AG08396 (cell line): ENCODE measurements around the gene RALB.

Source experiments
- DNase-seq: peaks from one replicate; pipeline ENCODE4 v3.0.0; 2012; ENCODE audit warnings: low spot score, mixed read lengths

The RALB gene, protein sequence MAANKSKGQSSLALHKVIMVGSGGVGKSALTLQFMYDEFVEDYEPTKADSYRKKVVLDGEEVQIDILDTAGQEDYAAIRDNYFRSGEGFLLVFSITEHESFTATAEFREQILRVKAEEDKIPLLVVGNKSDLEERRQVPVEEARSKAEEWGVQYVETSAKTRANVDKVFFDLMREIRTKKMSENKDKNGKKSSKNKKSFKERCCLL

DNA sequence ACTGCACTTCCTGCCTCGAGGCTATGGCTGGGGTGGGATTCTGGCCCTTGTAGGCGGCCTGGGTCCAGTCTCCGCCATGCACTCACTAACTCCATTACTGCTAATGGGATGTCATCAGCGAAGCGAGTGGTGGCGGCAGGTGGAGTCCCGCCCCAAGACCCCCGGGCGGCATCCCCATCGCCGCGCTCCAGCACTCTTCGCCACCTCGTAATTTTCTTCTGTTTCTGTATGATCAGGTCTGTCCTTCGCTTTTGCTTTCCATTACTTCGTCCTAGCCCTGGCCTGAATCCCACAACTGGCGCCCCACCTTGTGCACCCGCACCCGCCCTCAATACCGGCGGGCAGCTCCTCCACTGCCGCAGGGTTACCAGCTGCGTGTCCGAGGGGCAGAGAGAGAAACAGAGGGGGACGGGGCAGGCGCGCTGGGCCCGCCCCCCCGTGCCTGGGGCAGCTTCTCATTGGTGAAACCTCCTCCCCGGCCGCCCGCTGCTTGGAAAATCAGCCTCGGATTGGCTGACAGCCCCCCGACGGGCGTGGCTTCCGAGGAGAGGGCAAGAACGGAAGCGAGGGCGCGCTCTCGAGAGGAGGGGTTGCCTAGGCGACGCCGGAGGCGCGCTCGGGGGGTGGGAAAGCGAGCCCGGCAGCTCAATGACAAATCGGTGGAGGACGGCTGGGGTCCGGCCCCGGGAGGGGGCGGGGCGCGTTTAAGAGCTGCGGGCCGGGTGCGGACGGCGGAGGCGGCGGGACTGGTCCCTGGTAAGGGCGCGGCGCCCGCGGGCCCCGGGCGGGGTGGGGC, at the start of gene RALB:
Gene RALB, plus strand, starts transcription at position 628 of the 796 bp plus-strand sequence. CDS start 25,813 bp downstream, outside the sequence.
- peak; percentile 99 for DNase-seq

DNA sequence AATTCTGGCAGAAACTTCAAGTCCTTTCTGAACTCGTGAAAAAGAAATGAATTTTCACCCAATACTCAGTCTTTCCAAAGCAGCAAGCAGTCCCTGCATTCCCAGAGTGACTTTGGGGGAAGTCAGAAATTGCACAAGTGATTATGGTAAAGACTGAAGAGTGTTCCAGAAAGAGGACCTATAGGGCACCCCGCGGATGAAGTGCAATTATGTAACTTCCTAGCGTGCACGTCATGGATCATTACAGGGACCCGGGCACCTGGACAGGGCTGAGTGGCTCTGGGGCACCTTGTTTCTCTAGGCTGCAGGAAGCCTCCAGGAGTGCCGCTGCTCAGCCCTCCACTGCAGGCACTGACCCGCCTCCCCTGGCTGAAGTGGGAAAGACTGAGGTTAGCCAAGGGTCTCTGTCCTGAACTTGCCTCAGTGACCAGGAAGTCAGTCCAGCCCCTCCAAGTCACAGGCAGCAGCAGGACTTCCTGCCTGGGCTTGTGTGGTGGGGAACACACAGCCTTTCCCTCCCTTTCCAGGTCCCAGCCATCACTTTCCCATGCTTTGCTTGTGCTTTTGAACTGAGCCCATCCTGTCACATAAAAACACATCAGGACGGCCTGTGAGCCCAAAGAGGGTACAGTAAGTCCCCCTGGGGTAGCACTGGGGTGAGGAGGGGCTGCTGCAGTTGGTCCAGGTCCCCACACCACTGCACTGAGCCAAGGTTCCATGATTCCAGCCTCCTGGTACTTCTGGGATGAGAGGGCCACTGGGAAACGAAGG, 49.2 kb upstream of the RALB start:
- DNase-seq, result peak; percentile 1

DNA sequence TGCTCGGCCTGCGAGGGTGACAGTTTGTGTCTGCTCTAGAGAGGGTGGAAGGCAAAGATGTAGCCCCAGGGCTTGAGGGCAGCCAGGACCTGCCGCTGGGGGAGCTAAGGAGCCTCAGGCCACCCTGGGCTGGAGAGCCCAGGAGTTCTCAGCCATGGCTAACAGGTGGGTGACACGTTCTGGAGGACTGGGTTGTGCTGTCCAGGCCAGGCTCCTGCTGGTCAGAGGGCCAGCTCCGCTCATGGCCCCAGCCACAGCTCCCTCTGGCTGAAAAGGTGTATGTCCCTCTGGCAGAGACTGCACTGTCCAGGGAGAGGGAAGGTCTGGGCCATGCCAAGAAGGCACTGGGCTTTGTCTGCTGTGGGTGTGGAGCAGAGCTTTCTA, 48.6 kb upstream of the RALB start:
- peak; percentile 5 for DNase-seq

DNA sequence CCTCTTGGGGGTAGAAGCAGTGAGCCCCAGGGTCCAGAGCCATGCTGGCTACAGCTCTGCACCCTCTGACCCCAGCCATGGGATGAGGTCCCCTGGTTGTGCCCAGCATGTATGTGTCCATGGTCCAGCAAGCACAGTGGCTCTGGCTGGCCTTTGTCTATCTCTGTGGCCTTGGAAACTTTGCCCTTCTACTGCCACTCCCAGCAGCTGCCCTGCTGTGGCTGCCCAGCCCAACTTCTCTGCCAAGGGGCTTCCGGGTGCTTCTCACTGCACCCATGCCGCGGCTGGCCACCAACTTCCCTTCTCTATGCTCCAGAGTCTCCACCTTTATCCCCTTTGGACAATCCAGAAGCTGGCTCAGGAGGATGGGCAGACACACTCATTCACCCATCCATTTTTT, 48.2 kb upstream of the RALB start:
- DNase-seq, result no peak

DNA sequence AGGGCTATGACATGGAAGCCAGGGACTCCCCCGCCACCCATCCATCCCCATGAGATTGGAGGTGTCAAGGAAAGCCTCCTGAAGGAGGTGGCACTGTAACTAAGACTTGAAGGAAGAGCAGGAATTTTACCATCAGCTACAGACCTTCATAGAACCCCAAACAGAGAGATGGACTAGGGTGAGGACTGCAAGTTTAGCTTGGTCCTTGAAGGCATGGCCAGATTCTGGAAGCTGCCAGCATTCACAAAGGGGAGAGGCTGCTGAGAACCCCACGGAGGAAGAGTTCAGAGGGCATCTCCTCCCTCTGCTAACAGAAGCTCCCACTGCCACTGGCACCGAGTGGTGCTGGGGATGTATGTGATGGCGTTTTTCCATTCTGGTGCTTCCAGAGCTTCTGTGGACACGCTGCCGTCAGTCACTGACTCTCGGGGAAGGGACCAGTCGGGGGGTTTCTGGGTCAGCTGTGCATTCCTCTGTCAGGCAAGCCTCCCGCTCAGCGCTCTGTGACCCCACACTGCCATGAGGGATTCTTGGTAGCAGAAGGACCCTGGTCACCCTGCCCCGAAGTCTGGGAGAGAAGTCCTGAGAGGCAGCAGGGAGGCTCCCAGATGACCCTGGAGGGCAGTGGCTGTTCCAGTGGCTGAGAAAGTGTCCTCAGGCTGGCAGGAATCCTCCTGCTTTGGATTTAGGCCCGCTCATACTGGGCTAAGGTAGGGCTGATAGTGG, 47.5 kb upstream of the RALB start:
- DNase-seq, result no peak

DNA sequence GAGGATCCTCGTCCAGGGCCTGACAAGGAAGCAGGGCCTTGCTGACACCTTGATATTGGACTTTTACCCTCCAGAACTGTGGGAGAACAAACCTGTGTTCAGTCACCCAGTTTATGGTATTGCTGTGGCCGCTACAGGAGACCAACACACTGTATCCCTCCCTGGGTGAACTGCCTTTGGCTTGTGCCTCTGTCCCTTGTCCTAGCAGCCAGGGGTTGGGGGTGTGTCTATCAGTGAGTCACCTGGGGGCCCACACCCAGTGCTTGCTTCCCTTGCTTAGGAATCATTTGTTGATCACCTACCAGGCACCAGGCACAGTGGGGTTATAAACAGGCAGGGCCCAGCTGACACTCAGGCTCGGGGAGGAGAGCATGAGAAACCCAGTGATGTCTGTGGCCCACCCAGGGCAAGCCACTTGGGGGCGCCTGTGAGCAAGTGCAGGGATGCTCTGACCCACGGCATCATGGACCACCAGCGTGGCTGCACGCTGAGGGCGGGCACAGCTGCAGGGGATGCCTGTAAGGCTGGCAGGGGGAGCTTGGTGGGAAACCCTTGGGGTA, 46.5 kb upstream of the RALB start:
- peak; percentile 15 for DNase-seq

DNA sequence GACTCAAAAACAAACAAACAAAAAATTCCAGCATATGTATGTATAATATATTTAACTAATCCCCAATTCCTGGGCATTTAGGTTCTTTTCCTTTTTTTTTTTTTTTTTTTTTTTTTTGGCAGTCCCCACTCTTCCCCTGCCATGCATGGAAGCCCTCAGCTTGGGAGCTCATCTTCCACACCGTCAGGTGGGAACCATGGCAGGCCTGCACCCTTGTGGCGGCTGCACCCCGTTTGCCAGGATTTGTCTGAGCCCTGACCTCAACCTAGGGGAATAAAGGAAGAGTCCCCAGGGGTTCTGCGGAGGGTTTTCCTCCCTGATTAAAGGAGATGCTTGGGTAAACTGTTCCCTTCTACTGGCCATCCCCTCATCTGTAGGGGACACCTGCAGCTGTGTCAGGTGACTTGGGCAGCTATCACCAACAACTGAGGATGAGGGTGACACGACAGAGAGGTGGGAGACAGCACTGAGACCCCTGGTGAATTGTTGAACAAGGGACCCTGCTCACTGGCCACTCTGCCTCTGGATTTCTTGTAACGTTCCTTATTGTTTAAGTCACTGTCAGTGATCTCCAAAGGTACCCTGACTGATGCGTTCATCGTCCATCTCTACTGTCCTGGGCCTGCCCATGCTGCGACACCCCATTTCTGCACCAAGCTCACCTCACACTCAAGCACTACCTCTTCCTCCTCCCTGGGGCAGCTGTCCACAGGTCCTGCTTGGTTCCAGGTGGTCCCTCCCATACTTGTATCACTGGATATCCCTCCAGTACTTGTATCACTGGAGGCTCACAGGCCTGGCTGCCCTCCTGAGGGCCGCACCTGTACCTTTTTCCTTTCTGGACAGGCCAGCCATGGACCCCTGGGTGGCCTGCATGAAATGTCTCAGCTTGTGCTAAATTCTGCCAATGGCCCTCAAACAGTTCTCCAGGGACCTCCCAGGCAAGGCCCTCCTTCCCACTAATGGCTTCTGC, 44.0 kb upstream of the RALB start:
- no peak for DNase-seq

DNA sequence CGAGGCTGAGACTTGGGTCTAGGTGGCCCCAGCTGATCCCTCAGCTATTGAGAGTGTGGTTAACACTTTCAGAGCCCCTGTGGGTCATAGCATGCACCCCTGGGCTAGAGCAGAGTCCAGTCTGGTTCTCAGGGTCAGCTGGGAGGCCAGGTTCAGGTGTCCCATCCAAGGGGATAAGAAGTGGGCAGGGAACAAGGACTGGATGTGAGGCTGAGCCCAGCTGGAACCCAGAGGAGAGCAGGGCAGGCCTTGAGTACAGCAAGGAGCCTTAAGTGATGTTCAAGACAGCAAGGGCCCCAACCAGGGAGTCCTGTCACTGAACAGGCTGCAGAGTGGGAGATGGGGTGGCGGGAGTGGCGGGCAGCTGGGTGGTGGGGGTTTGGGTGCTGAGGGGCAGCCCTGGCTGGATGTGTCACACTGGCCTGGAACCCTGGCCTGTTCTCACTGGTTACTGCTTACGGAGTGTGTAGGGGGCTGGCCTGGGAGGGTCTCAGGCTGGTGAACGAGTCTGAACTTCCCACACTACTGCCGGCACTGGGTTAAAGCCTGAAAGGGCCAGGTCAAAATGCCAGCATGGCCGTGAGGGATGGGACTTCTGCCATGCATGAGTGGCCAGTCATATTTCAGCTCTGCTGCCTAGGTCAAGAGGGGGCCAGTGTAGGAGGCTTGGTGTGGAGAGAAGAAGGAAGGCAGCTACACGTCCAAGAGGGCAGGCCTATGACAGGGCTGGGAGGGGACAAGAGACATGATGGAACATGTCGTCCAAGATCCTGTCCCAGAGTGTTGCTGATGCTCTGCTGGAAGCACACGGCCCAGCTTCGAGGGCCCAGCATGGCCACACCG, 43.0 kb upstream of the RALB start:
- DNase-seq, result peak; percentile 3

DNA sequence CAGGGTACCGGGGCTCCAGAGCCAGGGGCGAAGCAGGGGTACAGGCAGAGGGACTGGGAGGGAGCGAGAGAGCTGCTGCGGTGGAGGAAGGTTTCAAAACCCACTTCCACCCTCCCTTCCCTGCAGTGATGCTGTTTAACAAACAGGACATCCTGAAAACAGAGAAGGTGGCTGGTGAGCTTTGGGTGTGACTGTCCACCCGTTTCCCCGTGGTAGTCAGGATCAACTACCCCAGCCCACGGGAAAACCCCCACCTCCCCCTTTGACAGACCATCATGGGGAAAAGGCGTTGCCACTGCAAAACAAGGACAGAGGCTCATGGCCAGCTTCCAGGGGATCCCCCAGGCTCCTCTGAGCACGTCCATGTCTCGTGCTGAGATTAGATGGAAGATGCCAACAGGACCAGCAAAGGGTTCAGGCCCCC, 42.4 kb upstream of the RALB start:
- DNase-seq, result no peak

DNA sequence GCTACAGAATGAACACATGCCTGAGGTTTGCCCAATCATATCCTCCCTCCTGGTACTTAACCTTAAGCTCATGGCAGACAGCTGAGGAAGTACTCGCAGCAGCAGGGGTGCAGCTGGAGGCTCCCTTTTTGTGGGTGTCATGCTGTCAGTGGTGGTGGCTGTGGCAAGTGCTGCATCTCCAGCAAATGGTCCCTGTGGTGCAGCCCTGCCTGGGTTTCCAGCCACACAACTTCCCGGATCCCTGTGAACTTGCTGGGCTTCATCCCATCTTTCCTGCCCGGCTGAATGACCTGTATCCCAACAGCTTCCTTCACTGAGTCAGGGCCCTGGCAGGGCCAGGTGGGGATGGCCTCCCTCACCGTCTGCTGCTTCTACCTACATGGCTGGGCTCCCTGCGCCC, 34.5 kb upstream of the RALB start:
- DNase-seq, result peak; percentile 3

DNA sequence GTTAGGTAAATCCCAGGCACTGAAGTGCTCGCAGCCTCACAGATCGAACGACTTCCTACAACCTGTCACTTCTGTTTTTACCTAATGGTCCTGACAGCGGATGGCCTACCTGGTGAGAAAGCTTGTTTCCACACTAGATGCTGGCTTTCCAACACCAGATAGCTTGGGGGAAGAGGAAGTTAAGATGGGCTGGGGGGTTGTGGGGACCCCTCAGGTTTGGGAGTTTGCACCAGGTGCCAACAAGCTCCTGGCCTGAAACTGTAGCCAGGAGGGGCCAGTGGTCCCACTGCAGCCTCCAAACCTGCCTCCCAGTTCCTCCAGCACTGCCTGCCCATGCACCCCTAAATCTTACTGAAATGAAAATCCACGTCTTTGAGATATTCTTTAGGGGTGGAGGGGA, 33.4 kb upstream of the RALB start:
- no peak for DNase-seq

DNA sequence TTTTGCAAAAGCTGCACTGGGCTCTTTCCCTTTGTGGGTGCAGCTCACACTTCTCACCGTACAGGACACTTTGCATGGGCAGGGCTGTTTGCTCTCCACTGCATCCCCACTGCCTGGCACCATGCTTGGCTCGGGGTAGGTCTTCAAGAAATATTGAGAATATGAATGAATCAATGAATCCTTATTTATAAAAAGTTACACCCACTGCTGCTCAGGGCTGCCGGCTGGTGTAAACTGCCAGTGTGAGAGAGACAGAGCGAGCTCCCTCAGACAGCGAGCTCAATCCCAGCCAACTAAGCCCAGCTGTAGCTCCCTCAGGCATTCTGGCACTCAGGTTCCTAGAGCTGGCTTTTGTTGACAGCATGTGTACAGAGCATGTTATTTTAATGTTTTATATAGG, 32.9 kb upstream of the RALB start:
- peak; percentile 5 for DNase-seq

DNA sequence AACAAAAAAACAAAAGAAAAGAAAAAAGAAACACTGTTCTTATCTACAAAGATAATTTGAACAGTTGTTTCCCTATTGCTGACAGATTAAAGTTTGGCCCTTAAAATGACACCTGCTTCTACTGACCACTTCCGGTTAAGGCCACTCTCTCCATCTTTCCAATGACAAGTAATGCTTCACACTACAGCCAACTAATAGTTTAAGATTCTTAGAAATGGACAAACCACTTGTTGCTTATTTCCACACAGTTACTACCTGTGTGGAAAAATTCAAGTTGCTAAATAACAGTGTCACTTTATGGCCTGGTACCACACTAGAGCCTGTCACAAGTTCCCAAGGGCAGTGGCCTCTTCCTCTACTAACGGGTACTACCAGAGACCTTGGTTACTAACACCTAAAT, 31.9 kb upstream of the RALB start:
- peak; percentile 3 for DNase-seq

DNA sequence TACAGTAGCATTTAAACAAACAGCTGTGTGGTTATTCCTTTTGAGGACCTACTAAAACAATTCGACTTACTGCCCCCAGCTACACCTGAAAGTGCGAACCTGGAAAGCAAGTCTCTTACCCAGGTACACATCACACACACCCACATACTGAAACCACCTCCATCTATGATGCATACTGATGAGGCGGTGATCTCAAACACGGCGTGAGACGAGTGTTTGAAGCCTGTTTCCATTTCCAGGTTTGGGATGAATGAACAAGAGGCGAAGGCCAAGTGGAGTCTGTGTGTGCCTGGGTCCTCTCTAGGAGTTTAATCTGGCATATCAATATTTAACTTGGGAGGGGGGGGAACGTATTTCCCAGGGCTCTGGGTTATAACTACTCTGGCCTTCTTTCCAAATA, 31.0 kb upstream of the RALB start:
- DNase-seq, result no peak

DNA sequence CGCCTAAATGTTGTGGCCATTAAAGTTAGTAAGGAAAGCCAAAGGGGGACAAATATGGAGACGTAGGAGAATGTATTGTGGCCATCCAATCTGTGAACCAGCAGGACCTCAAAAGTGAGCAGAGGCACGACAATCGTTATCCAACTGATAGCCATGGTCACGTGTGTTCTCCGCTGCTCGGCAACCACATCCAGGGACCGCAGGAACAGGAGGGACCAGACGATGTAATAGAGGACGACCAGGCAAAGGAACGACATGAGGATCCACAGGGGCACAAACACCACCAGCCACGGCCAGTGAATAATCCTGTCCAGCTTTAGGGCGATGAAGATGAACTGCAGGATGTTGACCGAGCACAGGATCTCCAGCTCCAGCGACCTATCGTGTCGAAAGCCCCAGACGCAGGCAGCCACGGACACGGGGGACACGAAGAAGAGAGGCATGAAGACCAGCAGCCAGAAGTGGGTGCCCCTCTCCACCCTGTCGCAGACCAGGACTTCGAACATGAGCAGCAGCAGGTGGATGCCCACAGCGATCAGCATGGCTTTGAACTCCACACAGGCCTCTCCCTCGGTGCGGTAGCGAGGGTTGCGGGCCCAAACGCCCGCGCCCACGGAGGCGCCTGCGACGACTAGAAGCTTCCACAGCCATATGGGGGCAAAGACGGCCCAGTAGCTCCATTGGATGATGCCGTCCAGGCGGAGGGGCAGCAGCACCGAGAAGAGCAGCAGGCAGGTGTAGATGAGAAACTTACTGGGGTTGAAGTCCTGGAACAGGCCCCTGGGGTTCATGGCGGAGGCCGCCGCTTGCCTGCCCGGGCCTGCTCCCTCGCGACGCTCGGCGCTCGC, 30.2 kb upstream of the RALB start:
- no peak for DNase-seq

DNA sequence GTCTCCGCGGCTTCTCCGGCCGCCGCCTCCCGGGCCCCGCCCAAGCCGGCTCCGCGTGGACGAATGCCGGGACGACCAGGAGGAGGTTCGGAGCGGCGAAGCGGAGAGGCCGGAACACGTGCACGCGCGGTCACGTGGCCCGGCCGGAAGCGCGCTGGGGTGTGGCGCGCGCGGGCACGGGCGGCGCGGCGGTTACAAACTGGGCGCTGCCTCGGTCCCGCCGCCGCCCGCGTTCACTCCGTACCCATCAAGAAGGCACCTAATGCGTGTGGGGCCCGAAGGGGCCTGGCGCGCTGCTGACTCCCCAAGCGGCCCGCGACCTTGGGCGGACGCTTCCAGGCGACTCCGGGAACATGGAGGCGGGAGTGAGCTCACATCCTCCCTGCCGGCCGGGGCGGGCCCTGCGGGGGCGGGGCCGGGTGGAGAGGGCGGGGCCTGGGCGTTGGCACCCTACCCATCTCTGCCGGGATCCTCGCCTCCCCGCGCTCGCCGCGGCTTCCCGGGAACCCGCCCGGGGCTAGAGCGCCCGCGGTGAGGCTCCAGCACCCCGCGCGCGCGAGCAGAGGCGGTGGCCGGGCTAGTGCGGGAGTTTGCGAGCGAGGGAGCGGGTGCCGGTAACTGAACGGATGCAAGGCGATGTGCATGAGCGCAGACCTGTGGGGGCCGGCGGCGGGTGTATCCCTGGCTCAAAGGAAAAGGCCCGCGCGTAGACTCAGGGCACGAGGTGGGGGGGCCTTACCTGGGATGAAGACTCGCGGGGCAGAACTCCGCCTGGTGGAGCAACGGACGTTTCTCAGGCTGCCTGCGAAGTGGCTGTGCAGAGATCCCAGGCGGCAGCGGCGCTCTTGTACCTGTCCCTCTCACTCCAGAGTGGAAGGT, 29.4 kb upstream of the RALB start, which contains the start of gene TMEM185B:
Gene TMEM185B, minus strand, starts transcription at position 367 of the 879 bp plus-strand sequence. CDS start 424 bp downstream, outside the sequence.
- peak; percentile 99 for DNase-seq

DNA sequence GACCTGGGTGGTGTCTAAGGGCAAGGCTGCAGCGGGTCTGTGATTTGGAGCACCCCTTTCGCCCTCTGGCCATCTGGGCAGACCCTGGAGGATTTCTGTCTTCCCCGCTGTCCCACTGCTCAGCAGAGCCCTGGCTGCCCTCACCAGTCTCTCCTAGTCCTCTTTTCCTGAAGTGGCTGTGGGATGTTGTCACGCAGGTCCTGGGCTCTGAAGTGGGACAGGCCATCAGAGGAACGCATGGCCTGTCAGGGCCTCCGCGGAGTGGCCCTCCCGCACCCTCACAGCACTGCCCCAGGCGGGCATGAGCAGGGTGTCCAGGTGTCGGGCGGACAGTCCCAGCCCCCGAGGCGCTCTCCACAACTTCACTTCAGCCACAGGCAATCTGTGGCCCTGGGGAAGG, 28.4 kb upstream of the RALB start:
- no peak for DNase-seq
